Activated CD8-positive, alpha-beta T cell treated with anti-CD3 and anti-CD28 coated beads for 36 hours (primary cell): ENCODE results near the gene RNU2-63P. TPM values are rescaled to one million over a fixed set of nuclear protein-coding genes. Genes with fewer than 3 reads are reported as not detected.
A peak's percentile ranks its signal among the peaks of the same experiment; 100 is the strongest.
"Not testable (repeated sequence)": the region's sequence is repeated elsewhere in the genome, so short reads cannot be mapped to it uniquely, and the experiment has no call there.

Experiments used
- ATAC-seq: fragments of 200-7000 bp; cut with Tn5 transposase; one replicate; pipeline ENCODE4 v1.10.0; 2021; ENCODE audit warnings: mild to moderate bottlenecking, moderate library complexity
- CTCF ChIA-PET: fragments of 350-600 bp; sonication (Branson Sonifier 250); formaldehyde crosslinking; loops from one replicate; lab custom pipeline; 2021; ENCODE audit warnings: antibody characterized with exemption; lab: Charles Lee
- POLR2A ChIA-PET: fragments of 350-600 bp; sonication (Branson Sonifier 250); formaldehyde crosslinking; loops from one replicate; lab custom pipeline; 2021; ENCODE audit warnings: antibody characterized with exemption; lab: Charles Lee
- DNase-seq: peaks from one replicate; pipeline ENCODE4 v3.0.0-alpha.2; 2020
- H3K27ac Mint-ChIP-seq: one replicate; pipeline ENCODE4 v1.8.0; 2021; ENCODE audit warnings: mild to moderate bottlenecking, mixed read lengths
- H3K27me3 Mint-ChIP-seq: one replicate; pipeline ENCODE4 v1.8.0; 2021; ENCODE audit warnings: mixed read lengths
- H3K36me3 Mint-ChIP-seq: one replicate; pipeline ENCODE4 v1.8.0; 2021; ENCODE audit warnings: low read depth, mixed read lengths
- H3K4me1 Mint-ChIP-seq: one replicate; pipeline ENCODE4 v1.8.0; 2021; ENCODE audit warnings: low read depth, mixed read lengths
- H3K4me3 Mint-ChIP-seq: one replicate; pipeline ENCODE4 v1.8.0; 2021; ENCODE audit warnings: mild to moderate bottlenecking, moderate library complexity, mixed read lengths
- H3K9me3 Mint-ChIP-seq: one replicate; pipeline ENCODE4 v1.8.0; 2021; ENCODE audit warnings: mixed read lengths
- CTCF ChIP-seq: fragments of 200-600 bp; IDR thresholded peaks from one replicate; pipeline ENCODE4 v1.8.0; 2022; ENCODE audit warnings: antibody characterized with exemption, mild to moderate bottlenecking
- intact Hi-C: fragments of 100-400 bp; cut with micrococcal nuclease; formaldehyde crosslinking; loops from one replicate; pipeline ENCODE4 v1.10.0; 2022
- total RNA-seq, 2 experiments: library from RNA; stranded (reverse); gene quantifications; one replicate each; pipeline ENCODE4 v1.2.3, GENCODE V29; 2021

The RNU2-63P gene
- total RNA-seq, 2 experiments from 2014 or later: 6.0 to 7.6 TPM

- no peak overlapping the region for H3K4me3 Mint-ChIP-seq
- H3K27ac Mint-ChIP-seq: no peak overlapping the region
- H3K27me3 Mint-ChIP-seq: no peaks in the 10 kb centered on the region
- H3K36me3 Mint-ChIP-seq: no peaks in the 10 kb centered on the region
- ATAC-seq (no peak), DNase-seq (no peak)
- H3K4me1 Mint-ChIP-seq: no peaks in the 10 kb centered on the region
- intact Hi-C loops: no loop called here
- POLR2A ChIA-PET: interaction anchor here (0.6 kb wide), 1 partner anchor 220 kb away, joined by 3 read pairs; no protein-coding TSS in a partner anchor
- no peaks in the 10 kb centered on the region for H3K9me3 Mint-ChIP-seq
- TF ChIP-seq CTCF: no peak
- CTCF ChIA-PET: interaction anchor here (0.7 kb wide), 1 partner anchor 65 kb away, joined by 3 read pairs; no protein-coding TSS in a partner anchor
Observed at GRCh38 chr2:87995756-87996155, 20.6 kb downstream of the RNU2-63P start.

GRCh38 chr2:87994304-87994850 lies 22.0 kb downstream of the RNU2-63P start:
- DNase-seq, H3K4me1 Mint-ChIP-seq, CTCF ChIA-PET, H3K9me3 Mint-ChIP-seq, H3K36me3 Mint-ChIP-seq, intact Hi-C loops, ATAC-seq, POLR2A ChIA-PET, H3K27me3 Mint-ChIP-seq, H3K27ac Mint-ChIP-seq, H3K4me3 Mint-ChIP-seq: not testable (repeated sequence)

- CTCF ChIA-PET, ATAC-seq, intact Hi-C loops, H3K9me3 Mint-ChIP-seq, H3K36me3 Mint-ChIP-seq, H3K27me3 Mint-ChIP-seq, POLR2A ChIA-PET, DNase-seq, H3K4me3 Mint-ChIP-seq, H3K4me1 Mint-ChIP-seq, H3K27ac Mint-ChIP-seq: not testable (repeated sequence)
Observed at GRCh38 chr2:87992569-87992968, 23.8 kb downstream of the RNU2-63P start.

GRCh38 chr2:87987473-87987872 lies 28.9 kb downstream of the RNU2-63P start:
- H3K9me3 Mint-ChIP-seq, H3K36me3 Mint-ChIP-seq, POLR2A ChIA-PET, intact Hi-C loops, ATAC-seq, H3K27me3 Mint-ChIP-seq, H3K27ac Mint-ChIP-seq, DNase-seq, CTCF ChIA-PET, H3K4me3 Mint-ChIP-seq, H3K4me1 Mint-ChIP-seq: not testable (repeated sequence)

- ATAC-seq, intact Hi-C loops, POLR2A ChIA-PET, CTCF ChIA-PET, H3K9me3 Mint-ChIP-seq, H3K4me3 Mint-ChIP-seq, H3K36me3 Mint-ChIP-seq, DNase-seq, H3K27ac Mint-ChIP-seq, H3K27me3 Mint-ChIP-seq, H3K4me1 Mint-ChIP-seq: not testable (repeated sequence)
Observed at GRCh38 chr2:87985902-87986301, 30.4 kb downstream of the RNU2-63P start.

- H3K27me3 Mint-ChIP-seq, H3K4me1 Mint-ChIP-seq, CTCF ChIA-PET, H3K9me3 Mint-ChIP-seq, DNase-seq, H3K4me3 Mint-ChIP-seq, ATAC-seq, POLR2A ChIA-PET, H3K36me3 Mint-ChIP-seq, intact Hi-C loops, H3K27ac Mint-ChIP-seq: not testable (repeated sequence)
Observed at GRCh38 chr2:87981182-87981581, 35.2 kb downstream of the RNU2-63P start.

- DNase-seq, H3K36me3 Mint-ChIP-seq, POLR2A ChIA-PET, H3K27ac Mint-ChIP-seq, intact Hi-C loops, CTCF ChIA-PET, H3K27me3 Mint-ChIP-seq, H3K9me3 Mint-ChIP-seq, H3K4me3 Mint-ChIP-seq, H3K4me1 Mint-ChIP-seq: not testable (repeated sequence)
- ATAC-seq: peak; percentile 61
Observed at GRCh38 chr2:87972385-87972784, 44.0 kb downstream of the RNU2-63P start.

Other genes starting within 250 kb of the RNU2-63P start
- 1 to 10 TPM; 3.1 to 3.8 TPM for gene RGPD2, start 190.8 kb downstream of the RNU2-63P start, total RNA-seq
- 10 to 100 TPM; 10.8 to 11.1 TPM for gene KRCC1, start 39.2 kb upstream of the RNU2-63P start, total RNA-seq
- gene SMYD1, start 51.3 kb upstream of the RNU2-63P start, total RNA-seq: not detected
- not detected for gene FABP1, start 111.5 kb upstream of the RNU2-63P start, total RNA-seq
- gene THNSL2, start 153.8 kb upstream of the RNU2-63P start, total RNA-seq: under 1 TPM in 1 of 2 experiments, not detected in 1; 0.38 TPM